ENCODE data around the gene SLC37A3.

DNA sequence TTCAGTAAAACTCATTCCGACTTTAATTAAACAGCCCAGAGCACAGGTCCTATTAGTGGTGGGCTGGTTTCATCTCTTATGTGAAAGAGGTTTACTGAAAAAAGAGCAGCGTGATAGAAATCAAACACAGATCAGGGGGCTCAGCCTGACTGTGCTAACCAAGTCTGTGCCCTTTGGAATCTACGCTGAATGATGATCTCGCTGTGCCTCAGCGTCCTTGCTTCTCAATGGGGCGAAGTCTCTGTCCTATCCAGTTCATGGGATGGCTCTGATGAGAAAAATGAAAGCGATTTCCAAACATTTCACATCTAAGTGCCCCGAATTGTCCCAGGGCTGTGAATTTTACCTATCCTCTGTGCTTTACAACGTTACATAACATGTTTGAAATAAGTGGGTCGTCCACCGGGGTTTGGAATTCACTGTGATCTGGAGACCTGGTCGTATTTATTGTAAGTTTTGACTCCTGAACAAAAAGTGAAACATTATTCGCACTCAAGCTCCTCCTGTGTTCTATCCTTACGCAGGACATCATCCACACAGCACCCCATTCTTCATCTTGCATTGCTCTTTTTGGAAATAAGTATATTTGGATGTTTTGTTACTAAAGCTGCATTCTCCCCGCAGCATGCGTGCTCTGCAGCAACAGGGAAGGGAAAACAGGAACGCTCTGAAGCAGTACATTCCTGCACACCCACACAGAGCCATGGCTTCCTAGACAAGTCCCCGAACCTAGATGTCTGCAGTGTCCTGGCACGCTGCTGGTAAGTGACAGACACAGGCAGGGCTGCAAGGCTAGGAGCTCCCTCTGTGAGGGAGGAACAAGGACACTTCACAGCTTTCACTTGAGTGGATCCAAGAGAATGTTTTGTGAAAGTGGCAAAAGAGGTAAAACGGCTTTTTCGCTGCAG lies 83.5 kb downstream of the SLC37A3 start:
- TF ChIP-seq EZH2phosphoT487 (IDR thresholded peaks at IDR 0.05) (no peak), CTCF (IDR thresholded peaks at IDR 0.05) (no peak), EZH2 (IDR thresholded peaks at IDR 0.05) (no peak)
